BLaER1 treated with 17β-estradiol and CSF1 and Interleukin-3, amounts not matched to agents 10 nM and 100 nM (cell line): ENCODE data around the gene QSOX1.

Experiments
- H3K27ac ChIP-seq, 11 experiments: shearing (Covaris generic); formaldehyde crosslinking; 2 replicates each; pipeline ENCODE4 v1.8.1; 2022
- H3K27me3 ChIP-seq, 11 experiments: shearing (Covaris generic); formaldehyde crosslinking; 2 replicates each; pipeline ENCODE4 v1.8.1; 2022
- H3K36me3 ChIP-seq, 11 experiments: shearing (Covaris generic); formaldehyde crosslinking; 2 replicates each; pipeline ENCODE4 v1.8.1; 2022
- H3K4me1 ChIP-seq, 10 experiments: shearing (Covaris generic); formaldehyde crosslinking; 2 replicates each; pipeline ENCODE4 v1.8.1; 2022
- H3K4me2 ChIP-seq, 11 experiments: shearing (Covaris generic); formaldehyde crosslinking; 2 replicates each; pipeline ENCODE4 v1.8.1; 2022
- H3K4me3 ChIP-seq, 10 experiments: shearing (Covaris generic); formaldehyde crosslinking; 2 replicates each; pipeline ENCODE4 v1.8.1; 2022
- H3K9ac ChIP-seq, 11 experiments: shearing (Covaris generic); formaldehyde crosslinking; 2 replicates each; pipeline ENCODE4 v1.8.1; 2022
- H3K9me3 ChIP-seq, 11 experiments: shearing (Covaris generic); formaldehyde crosslinking; replicated peaks in 1 of 11; 2 replicates each; pipeline ENCODE4 v1.8.1; 2022
- H4K20me1 ChIP-seq, 11 experiments: shearing (Covaris generic); formaldehyde crosslinking; 2 replicates each; pipeline ENCODE4 v1.8.1; 2022
- Cebpa-rat ChIP-seq, 11 experiments: shearing (Covaris generic); IDR thresholded peaks; 2 replicates each; pipeline ENCODE4 v1.8.1; 2022

QSOX1 gene

GRCh38 chr1:180194546-180195207 is 40.0 kb downstream of the QSOX1 start:
- TF ChIP-seq Cebpa-rat (IDR thresholded peaks at IDR 0.05): no peak
- H4K20me1 ChIP-seq: peaks cover 0 to 19% (median 0%) of the 10 kb centered on the region in 11 experiments; a peak in 4 of 22 replicates

DNA sequence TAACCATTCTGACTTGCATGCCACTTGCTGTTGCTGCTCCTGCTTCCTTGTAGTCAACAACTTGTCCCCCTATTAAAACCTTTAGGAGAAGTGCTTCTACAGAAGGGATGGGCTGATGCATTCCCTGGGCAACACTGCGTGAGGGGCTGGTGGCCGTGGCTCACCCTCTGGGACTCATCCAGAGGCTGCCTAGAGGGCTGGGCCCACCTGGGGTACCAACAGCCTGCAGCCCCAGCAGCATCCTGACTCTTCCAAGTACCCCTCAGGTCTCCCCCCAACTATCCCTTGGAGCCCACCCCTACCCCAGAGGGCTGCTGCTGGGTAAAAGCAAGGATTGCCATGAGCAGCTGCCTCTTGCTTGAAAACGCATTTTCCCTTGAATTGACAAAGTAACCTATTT is 40.7 kb downstream of the QSOX1 start:
- no peak overlapping the region; a peak in 1 of 22 replicates for H3K9ac ChIP-seq
- peak overlapping the region in 8 of 11 experiments; percentile 48 to 98 (median 87); a peak in 16 of 22 replicates for H3K4me2 ChIP-seq
- H3K9me3 ChIP-seq: no peaks in the 10 kb centered on the region
- peaks cover 23 to 90% (median 87%) of the 10 kb centered on the region in 10 experiments for H3K4me1 ChIP-seq
- peaks cover 0 to 19% (median 0%) of the 10 kb centered on the region in 11 experiments; a peak in 4 of 22 replicates for H4K20me1 ChIP-seq
- peaks cover 3 to 53% (median 34%) of the 10 kb centered on the region in 11 experiments; a peak in 18 of 22 replicates for H3K36me3 ChIP-seq
- no peak overlapping the region; a peak in 1 of 20 replicates for H3K4me3 ChIP-seq
- TF ChIP-seq Cebpa-rat (IDR thresholded peaks at IDR 0.05): no peak
- no peaks in the 10 kb centered on the region for H3K27me3 ChIP-seq
- H3K27ac ChIP-seq: 0 out of 22 replicates have a peak overlapping the region, but pooled peaks of 1 of the 11 experiments have one; percentile 30

More at GRCh38 chr1:180194546-180195207, 40.0 kb downstream of the QSOX1 start:
- no peaks in the 10 kb centered on the region for H3K27me3 ChIP-seq
- no peaks in the 10 kb centered on the region for H3K9me3 ChIP-seq
- peak overlapping the region in 9 of 11 experiments; percentile 30 to 98 (median 86); a peak in 18 of 22 replicates for H3K4me2 ChIP-seq
- H3K4me3 ChIP-seq: peak overlapping the region in 1 of 10 experiments; percentile 1; a peak in 1 of 20 replicates
- peak overlapping the region in 6 of 11 experiments; percentile 23 to 59 (median 42); a peak in 10 of 22 replicates for H3K27ac ChIP-seq
- peaks cover 23 to 97% (median 94%) of the 10 kb centered on the region in 10 experiments for H3K4me1 ChIP-seq
- peaks cover 4 to 60% (median 41%) of the 10 kb centered on the region in 11 experiments; a peak in 18 of 22 replicates for H3K36me3 ChIP-seq
- peak overlapping the region in 2 of 11 experiments; percentile 3 to 17; a peak in 4 of 22 replicates for H3K9ac ChIP-seq

DNA sequence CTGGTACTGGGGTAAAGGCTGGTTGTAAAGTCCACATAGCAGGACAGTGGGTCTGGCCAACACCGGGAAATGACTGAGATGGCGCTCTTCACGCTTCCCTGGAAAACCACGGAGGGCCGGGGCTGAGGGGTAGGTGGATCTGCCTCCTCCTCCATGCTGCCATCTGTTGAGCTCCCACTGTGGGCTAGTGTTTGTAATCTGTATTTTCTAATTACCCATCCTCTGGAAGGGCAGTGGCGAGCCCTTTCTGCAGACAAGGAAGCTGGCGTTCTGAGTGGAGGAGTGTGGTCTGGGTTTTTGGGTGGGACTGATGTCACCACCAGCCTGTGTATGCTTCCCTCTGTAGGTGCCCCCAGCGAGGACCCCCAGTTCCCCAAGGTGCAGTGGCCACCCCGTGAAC is 41.2 kb downstream of the QSOX1 start:
- Histone ChIP-seq H3K36me3 (peaks cover 2 to 48% (median 29%) of the 10 kb centered on the region in 11 experiments; a peak in 18 of 22 replicates), H3K4me2 (peak overlapping the region in 8 of 11 experiments; percentile 48 to 98 (median 87); a peak in 16 of 22 replicates), H3K4me3 (no peak overlapping the region)

GRCh38 chr1:180196436-180197003 is 41.9 kb downstream of the QSOX1 start:
- H3K4me1 ChIP-seq: peaks cover 18 to 79% (median 76%) of the 10 kb centered on the region in 10 experiments
- peaks cover 0 to 42% (median 23%) of the 10 kb centered on the region in 11 experiments; a peak in 15 of 22 replicates for H3K36me3 ChIP-seq
- H3K9ac ChIP-seq: no peak overlapping the region
- no peaks in the 10 kb centered on the region for H3K9me3 ChIP-seq
- TF ChIP-seq Cebpa-rat (IDR thresholded peaks at IDR 0.05): no peak
- no peak overlapping the region for H3K4me3 ChIP-seq
- peaks cover 0 to 13% (median 0%) of the 10 kb centered on the region in 11 experiments; a peak in 3 of 22 replicates for H4K20me1 ChIP-seq
- H3K4me2 ChIP-seq: peak overlapping the region in 8 of 11 experiments; percentile 48 to 98 (median 87); a peak in 14 of 22 replicates
- no peak overlapping the region for H3K27ac ChIP-seq
- no peaks in the 10 kb centered on the region for H3K27me3 ChIP-seq

More for the DNA sequence above, 41.2 kb downstream of the QSOX1 start:
- Histone ChIP-seq H4K20me1 (peaks cover 0 to 19% (median 0%) of the 10 kb centered on the region in 11 experiments; a peak in 4 of 22 replicates), H3K27me3 (no peaks in the 10 kb centered on the region), H3K9me3 (no peaks in the 10 kb centered on the region), H3K27ac (no peak overlapping the region), H3K4me1 (peaks cover 23 to 85% (median 82%) of the 10 kb centered on the region in 10 experiments), H3K9ac (no peak overlapping the region)
- no peak for TF ChIP-seq Cebpa-rat (IDR thresholded peaks at IDR 0.05)

GRCh38 chr1:180197231-180197630 is 42.6 kb downstream of the QSOX1 start:
- TF ChIP-seq Cebpa-rat (IDR thresholded peaks at IDR 0.05): no peak
- H3K4me3 ChIP-seq: no peak overlapping the region
- no peak overlapping the region for H3K9ac ChIP-seq
- H3K27ac ChIP-seq: 0 out of 22 replicates have a peak overlapping the region, but pooled peaks of 1 of the 11 experiments have one; percentile 25
- peaks cover 11 to 72% (median 69%) of the 10 kb centered on the region in 10 experiments for H3K4me1 ChIP-seq
- H3K4me2 ChIP-seq: peak overlapping the region in 9 of 11 experiments; percentile 18 to 98 (median 63); a peak in 18 of 22 replicates
- H4K20me1 ChIP-seq: peaks cover 0 to 13% (median 0%) of the 10 kb centered on the region in 11 experiments; a peak in 3 of 22 replicates
- no peaks in the 10 kb centered on the region for H3K27me3 ChIP-seq
- H3K9me3 ChIP-seq: no peaks in the 10 kb centered on the region
- peaks cover 0 to 41% (median 22%) of the 10 kb centered on the region in 11 experiments; a peak in 14 of 22 replicates for H3K36me3 ChIP-seq

DNA sequence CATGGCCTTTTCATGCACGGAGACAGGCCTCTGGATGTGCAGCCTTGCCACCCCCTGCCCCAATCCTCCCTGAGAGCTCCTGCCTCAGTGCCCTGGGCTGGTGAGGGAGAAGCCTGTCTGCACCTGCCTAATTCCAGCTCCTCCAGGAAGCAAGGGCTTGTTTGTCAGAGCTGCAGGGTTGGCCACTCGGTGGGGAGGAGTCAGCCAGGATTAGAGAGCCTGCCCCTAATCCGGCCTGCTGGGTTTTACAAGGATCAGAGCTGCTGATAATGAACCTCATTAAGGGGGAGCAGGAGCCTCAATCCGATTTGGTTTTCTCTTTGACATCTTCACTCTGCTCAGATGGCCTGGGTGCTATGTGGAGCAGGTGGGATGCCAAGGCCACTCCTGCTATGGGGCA is 43.5 kb downstream of the QSOX1 start:
- Histone ChIP-seq H3K27ac (no peak overlapping the region), H3K9me3 (no peaks in the 10 kb centered on the region), H4K20me1 (peaks cover 0 to 13% (median 0%) of the 10 kb centered on the region in 11 experiments; a peak in 2 of 22 replicates), H3K9ac (no peak overlapping the region; a peak in 1 of 22 replicates), H3K4me1 (peaks cover 7 to 62% (median 59%) of the 10 kb centered on the region in 10 experiments; a peak in 19 of 20 replicates), H3K27me3 (no peaks in the 10 kb centered on the region), H3K4me3 (no peak overlapping the region), H3K4me2 (peak overlapping the region in 9 of 11 experiments; percentile 18 to 98 (median 63); a peak in 16 of 22 replicates), H3K36me3 (peaks cover 0 to 41% (median 22%) of the 10 kb centered on the region in 11 experiments; a peak in 14 of 22 replicates)
- no peak for TF ChIP-seq Cebpa-rat (IDR thresholded peaks at IDR 0.05)

DNA sequence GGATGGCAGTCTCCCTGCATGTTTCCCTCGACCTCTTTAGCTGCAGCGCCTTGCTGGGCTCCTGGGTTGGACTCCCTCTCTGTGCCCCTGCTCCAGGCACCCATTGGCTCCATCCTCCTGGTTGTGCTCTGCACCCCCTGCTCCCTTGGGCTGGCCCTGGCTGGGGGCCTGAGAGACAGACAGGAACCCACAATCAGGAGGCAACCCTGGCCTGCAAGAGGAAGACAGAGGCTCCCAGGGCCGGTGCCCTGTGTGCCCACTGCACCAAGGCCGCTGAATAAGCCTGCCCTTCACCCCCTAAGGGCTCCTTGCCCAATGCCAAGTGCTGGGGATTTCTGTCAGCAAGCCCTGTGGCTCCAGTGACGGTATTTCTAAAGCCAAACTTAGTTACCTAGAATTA is 43.9 kb downstream of the QSOX1 start:
- no peak for TF ChIP-seq Cebpa-rat (IDR thresholded peaks at IDR 0.05)
- no peak overlapping the region for H3K27ac ChIP-seq
- H3K4me3 ChIP-seq: no peak overlapping the region
- peaks cover 0 to 41% (median 22%) of the 10 kb centered on the region in 11 experiments; a peak in 14 of 22 replicates for H3K36me3 ChIP-seq
- peaks cover 0 to 13% (median 0%) of the 10 kb centered on the region in 11 experiments; a peak in 2 of 22 replicates for H4K20me1 ChIP-seq
- peak overlapping the region in 8 of 11 experiments; percentile 24 to 98 (median 64); a peak in 12 of 22 replicates for H3K4me2 ChIP-seq
- H3K9ac ChIP-seq: no peak overlapping the region; a peak in 1 of 22 replicates
- no peaks in the 10 kb centered on the region for H3K9me3 ChIP-seq
- H3K27me3 ChIP-seq: no peaks in the 10 kb centered on the region
- H3K4me1 ChIP-seq: peaks cover 7 to 58% (median 55%) of the 10 kb centered on the region in 10 experiments; a peak in 19 of 20 replicates

DNA sequence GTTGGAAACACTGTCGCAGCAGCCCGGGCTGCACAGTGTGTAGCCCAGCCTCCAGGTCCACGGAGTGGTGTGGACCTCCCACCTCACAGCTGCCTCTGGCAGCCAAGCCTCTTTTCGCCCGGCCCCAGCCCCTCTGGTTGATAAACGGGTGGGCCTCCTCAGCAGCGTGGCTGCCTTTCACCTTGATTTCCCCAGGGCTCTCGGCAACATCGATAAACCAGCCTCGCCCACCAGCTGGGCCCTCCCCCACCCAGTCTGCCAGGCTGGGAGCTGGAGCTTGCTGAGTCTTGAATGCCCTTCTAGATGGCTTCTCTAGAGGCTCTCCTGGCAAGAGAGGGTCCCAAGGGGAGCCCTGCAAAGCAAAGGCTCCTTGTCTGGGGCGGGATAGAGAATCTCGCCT is 44.3 kb downstream of the QSOX1 start:
- H3K27me3 ChIP-seq: no peaks in the 10 kb centered on the region
- peaks cover 6 to 54% (median 51%) of the 10 kb centered on the region in 10 experiments; a peak in 19 of 20 replicates for H3K4me1 ChIP-seq
- H3K9me3 ChIP-seq: no peaks in the 10 kb centered on the region
- no peak overlapping the region for H3K27ac ChIP-seq
- TF ChIP-seq Cebpa-rat (IDR thresholded peaks at IDR 0.05): no peak
- no peak overlapping the region for H3K4me3 ChIP-seq
- peak overlapping the region in 7 of 11 experiments; percentile 49 to 98 (median 65); a peak in 11 of 22 replicates for H3K4me2 ChIP-seq
- peaks cover 0 to 10% (median 0%) of the 10 kb centered on the region in 11 experiments; a peak in 2 of 22 replicates for H4K20me1 ChIP-seq
- peaks cover 0 to 37% (median 22%) of the 10 kb centered on the region in 11 experiments; a peak in 14 of 22 replicates for H3K36me3 ChIP-seq
- no peak overlapping the region for H3K9ac ChIP-seq
